Mucosa of stomach (tissue), 1 donor: ENCODE measurements around the gene MBOAT1.

Source experiments
- H3K27me3 ChIP-seq: one replicate; pipeline ENCODE4 v1.7.0; 2013; ENCODE audit warnings: mild to moderate bottlenecking, low read length; ENCODE audit not compliant: control insufficient read depth, insufficient read depth
- H3K36me3 ChIP-seq: one replicate; pipeline ENCODE4 v1.7.0; 2013; ENCODE audit warnings: low read length; ENCODE audit not compliant: control insufficient read depth, insufficient read depth
- H3K4me1 ChIP-seq: one replicate; pipeline ENCODE4 v1.7.0; 2013; ENCODE audit warnings: mild to moderate bottlenecking, low read length; ENCODE audit not compliant: control insufficient read depth, insufficient read depth
- H3K4me3 ChIP-seq: one replicate; pipeline ENCODE4 v1.7.0; 2013; ENCODE audit warnings: low read length
- H3K9ac ChIP-seq: one replicate; pipeline ENCODE4 v1.7.0; 2013; ENCODE audit warnings: mild to moderate bottlenecking, low read length, moderate library complexity
- H3K9me3 ChIP-seq: one replicate; pipeline ENCODE4 v1.7.0; 2013; ENCODE audit warnings: mild to moderate bottlenecking, low read length, moderate library complexity; ENCODE audit not compliant: control insufficient read depth
- donor health status: Pancreatic carcinoma.

The MBOAT1 gene

GRCh38 chr6:20173833-20174792, 38.2 kb downstream of the MBOAT1 start:
- no peaks in the 10 kb centered on the region for H3K9me3 ChIP-seq

GRCh38 chr6:20172842-20173456, 39.3 kb downstream of the MBOAT1 start:
- Histone ChIP-seq H3K4me3 (no peak overlapping the region), H3K27me3 (no peaks in the 10 kb centered on the region), H3K4me1 (peaks cover 8% of the 10 kb centered on the region), H3K36me3 (no peaks in the 10 kb centered on the region), H3K9ac (no peak overlapping the region), H3K9me3 (no peaks in the 10 kb centered on the region)

More at GRCh38 chr6:20173833-20174792, 38.2 kb downstream of the MBOAT1 start:
- no peak overlapping the region for H3K4me3 ChIP-seq
- H3K9ac ChIP-seq: no peak overlapping the region
- H3K4me1 ChIP-seq: peaks cover 8% of the 10 kb centered on the region
- H3K27me3 ChIP-seq: no peaks in the 10 kb centered on the region
- H3K36me3 ChIP-seq: no peaks in the 10 kb centered on the region

- peaks cover 4% of the 10 kb centered on the region for H3K4me1 ChIP-seq
- H3K36me3 ChIP-seq: no peaks in the 10 kb centered on the region
- H3K9me3 ChIP-seq: no peaks in the 10 kb centered on the region
- no peak overlapping the region for H3K9ac ChIP-seq
- H3K27me3 ChIP-seq: no peaks in the 10 kb centered on the region
- no peak overlapping the region for H3K4me3 ChIP-seq
Measured at GRCh38 chr6:20170455-20171148, 41.7 kb downstream of the MBOAT1 start.

GRCh38 chr6:20169786-20170185, 42.5 kb downstream of the MBOAT1 start:
- no peak overlapping the region for H3K9ac ChIP-seq
- H3K4me3 ChIP-seq: no peak overlapping the region
- no peaks in the 10 kb centered on the region for H3K27me3 ChIP-seq
- H3K9me3 ChIP-seq: no peaks in the 10 kb centered on the region
- peaks cover 4% of the 10 kb centered on the region for H3K4me1 ChIP-seq
- H3K36me3 ChIP-seq: no peaks in the 10 kb centered on the region

DNA sequence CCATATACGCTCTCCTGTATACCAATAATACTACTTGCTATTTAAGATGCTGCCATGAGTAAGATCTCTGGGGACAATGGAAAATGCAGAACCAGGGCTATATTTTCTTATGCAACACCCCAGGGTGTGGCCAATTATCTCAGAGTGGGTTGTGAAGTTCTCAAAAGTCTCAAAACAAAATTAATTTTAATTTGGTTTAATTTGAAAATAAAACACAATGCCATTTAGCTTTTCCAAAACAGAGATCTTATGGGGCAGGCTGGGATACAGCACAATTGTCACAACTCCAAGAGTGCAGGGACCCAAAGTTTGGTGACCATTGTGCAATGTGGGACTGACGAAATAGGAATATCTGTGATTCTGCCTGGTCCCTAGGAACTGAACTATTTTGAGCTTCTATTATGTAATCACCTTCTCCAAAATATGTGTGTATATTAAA, 43.1 kb downstream of the MBOAT1 start:
- no peaks in the 10 kb centered on the region for H3K27me3 ChIP-seq
- no peak overlapping the region for H3K4me3 ChIP-seq
- no peaks in the 10 kb centered on the region for H3K36me3 ChIP-seq
- peaks cover 4% of the 10 kb centered on the region for H3K4me1 ChIP-seq
- no peak overlapping the region for H3K9ac ChIP-seq
- no peaks in the 10 kb centered on the region for H3K9me3 ChIP-seq

DNA sequence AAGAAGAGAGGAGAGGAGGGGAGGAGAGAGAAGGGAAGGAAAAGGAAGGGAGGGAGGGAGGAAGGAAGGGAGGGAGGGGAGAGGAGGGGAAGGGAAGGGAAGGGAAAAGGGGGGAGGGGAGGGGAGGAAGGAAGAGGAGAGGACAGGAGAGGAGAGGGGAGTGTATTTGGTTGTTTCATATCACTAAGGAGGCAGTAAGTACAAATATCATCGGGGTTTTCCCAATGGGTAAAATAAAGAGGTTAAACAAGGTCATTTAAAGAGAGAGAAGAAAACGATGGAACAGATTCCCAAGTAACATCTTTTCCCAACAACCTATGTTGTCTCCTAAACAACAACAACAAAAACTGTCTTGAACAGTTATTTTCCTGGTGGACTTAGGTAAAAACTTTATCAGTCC, 43.6 kb downstream of the MBOAT1 start:
- Histone ChIP-seq H3K4me1 (peaks cover 4% of the 10 kb centered on the region), H3K9me3 (no peaks in the 10 kb centered on the region), H3K4me3 (no peak overlapping the region), H3K27me3 (no peaks in the 10 kb centered on the region), H3K9ac (no peak overlapping the region), H3K36me3 (no peaks in the 10 kb centered on the region)

DNA sequence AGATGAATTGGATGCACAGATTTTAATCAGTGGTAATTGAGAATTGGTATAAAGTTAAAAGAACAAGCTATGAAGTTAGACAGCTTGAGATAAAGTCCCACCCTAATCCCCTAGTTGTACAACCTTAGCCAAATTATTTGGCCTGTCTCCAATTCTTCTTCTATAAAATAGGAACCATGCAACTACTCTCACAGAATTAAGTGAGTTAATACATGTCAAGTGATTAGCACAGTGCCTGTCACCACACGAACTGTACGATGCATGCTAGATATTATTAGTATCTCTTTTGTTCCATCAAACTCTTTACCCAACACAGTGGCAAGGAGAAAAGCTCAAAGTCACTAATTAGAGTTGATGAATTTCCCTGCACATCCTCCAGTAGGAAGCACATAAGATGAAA, 44.7 kb downstream of the MBOAT1 start:
- no peak overlapping the region for H3K4me3 ChIP-seq
- no peak overlapping the region for H3K9ac ChIP-seq
- no peaks in the 10 kb centered on the region for H3K27me3 ChIP-seq
- no peaks in the 10 kb centered on the region for H3K9me3 ChIP-seq
- no peaks in the 10 kb centered on the region for H3K36me3 ChIP-seq
- peaks cover 4% of the 10 kb centered on the region for H3K4me1 ChIP-seq

DNA sequence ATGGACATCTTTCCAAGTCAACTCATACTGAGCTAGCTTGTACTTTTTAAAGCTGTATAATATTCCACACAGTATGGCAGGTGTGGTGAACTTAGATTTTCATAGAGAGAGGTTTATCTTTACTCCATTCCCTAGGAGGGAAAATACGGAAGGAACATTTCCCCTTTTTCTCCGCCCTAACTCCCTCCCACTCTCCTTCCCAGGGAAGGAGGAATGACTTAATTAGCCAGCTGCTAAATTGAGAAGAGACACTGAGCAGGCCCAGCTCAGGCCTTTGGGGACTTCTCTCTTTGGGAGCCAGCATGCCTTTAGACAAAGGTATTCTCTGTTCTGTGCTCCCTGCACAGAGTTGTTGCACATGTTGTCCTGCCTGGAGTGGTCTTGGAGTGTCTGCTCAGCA, 46.1 kb downstream of the MBOAT1 start:
- Histone ChIP-seq H3K4me3 (no peak overlapping the region), H3K27me3 (no peaks in the 10 kb centered on the region), H3K4me1 (peaks cover 4% of the 10 kb centered on the region), H3K9me3 (no peaks in the 10 kb centered on the region), H3K9ac (no peak overlapping the region), H3K36me3 (no peaks in the 10 kb centered on the region)

- Histone ChIP-seq H3K27me3 (no peaks in the 10 kb centered on the region), H3K9ac (no peak overlapping the region), H3K36me3 (no peaks in the 10 kb centered on the region), H3K4me1 (no peaks in the 10 kb centered on the region), H3K9me3 (no peaks in the 10 kb centered on the region), H3K4me3 (no peak overlapping the region)
Measured at GRCh38 chr6:20162515-20162914, 49.8 kb downstream of the MBOAT1 start.

- Histone ChIP-seq H3K9ac (no peak overlapping the region), H3K27me3 (no peaks in the 10 kb centered on the region), H3K4me1 (no peaks in the 10 kb centered on the region), H3K4me3 (no peak overlapping the region), H3K36me3 (no peaks in the 10 kb centered on the region), H3K9me3 (no peaks in the 10 kb centered on the region)
Measured at GRCh38 chr6:20160541-20161283, 51.6 kb downstream of the MBOAT1 start.

DNA sequence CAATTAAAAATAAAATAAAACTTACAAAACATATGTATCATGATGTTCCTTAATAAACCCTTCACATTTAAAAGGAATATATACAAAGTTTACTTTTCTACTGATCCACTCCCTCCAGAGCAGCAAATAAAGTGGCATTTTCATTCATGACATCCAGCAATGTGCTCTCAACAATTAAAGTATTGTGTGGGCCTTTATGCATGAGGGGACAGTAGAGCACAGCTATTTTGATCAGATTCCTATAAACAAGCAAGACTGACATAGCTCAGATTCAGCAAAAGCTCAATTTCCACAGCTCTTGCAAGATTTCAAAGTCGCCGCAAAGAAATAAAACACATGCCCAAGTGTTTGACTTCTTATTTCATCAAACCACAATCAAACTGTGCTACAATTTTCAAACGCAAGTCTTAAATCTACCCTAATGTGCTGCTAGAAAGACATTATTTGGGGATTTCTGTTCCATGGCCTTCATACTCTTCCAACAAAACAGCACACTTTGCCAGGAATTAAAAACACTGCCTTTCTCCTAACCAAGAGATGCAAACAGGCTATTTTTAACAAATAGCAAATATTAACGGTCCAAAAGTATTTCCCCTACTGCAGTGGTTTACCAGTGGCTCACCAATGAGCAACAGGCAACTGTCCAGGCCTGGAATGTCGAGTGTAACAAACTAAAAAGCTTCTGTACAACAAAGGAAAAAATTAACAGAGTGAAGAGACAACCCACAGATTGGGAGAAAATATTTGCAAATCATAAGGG, 52.3 kb downstream of the MBOAT1 start:
- Histone ChIP-seq H3K9ac (no peak overlapping the region), H3K4me3 (no peak overlapping the region), H3K4me1 (no peaks in the 10 kb centered on the region), H3K9me3 (no peaks in the 10 kb centered on the region), H3K36me3 (no peaks in the 10 kb centered on the region), H3K27me3 (no peaks in the 10 kb centered on the region)
